Keratinocyte (primary cell): Measurements from ENCODE around the gene VWC2L. TPM values are rescaled to one million over a fixed set of nuclear protein-coding genes. Genes with fewer than 3 reads are reported as not detected.

Experiments used
- DNase-seq: peaks from one replicate; pipeline ENCODE4 v3.0.0-alpha.2; 2011; ENCODE audit warnings: low read depth, missing footprints, low spot score
- FAIRE-seq: peaks from 2 replicates; lab custom pipeline; 2011; peaks lifted over from hg19 to GRCh38; lab: Jason Lieb, UNC
- H2AFZ ChIP-seq: 2 replicates; pipeline ENCODE4 v1.6.0; 2012; ENCODE audit warnings: low read length, control low read depth, inconsistent platforms; ENCODE audit not compliant: control insufficient read depth
- H3K27ac ChIP-seq: 2 replicates; pipeline ENCODE4 v1.5.1; 2011; ENCODE audit warnings: low read length; ENCODE audit not compliant: control insufficient read depth, insufficient read depth
- H3K27me3 ChIP-seq: 3 replicates; pipeline ENCODE4 v1.6.0; 2011; ENCODE audit warnings: low read length; ENCODE audit not compliant: control insufficient read depth, insufficient read depth; ENCODE audit errors: extremely low read depth
- H3K36me3 ChIP-seq, 2 experiments: 2 replicates in 1 of 2; 3 replicates in 1 of 2; pipeline ENCODE4 v1.5.1; 2011; ENCODE audit warnings: low read length in 2 of 2, mild to moderate bottlenecking in 1 of 2; ENCODE audit not compliant: control insufficient read depth in 2 of 2, insufficient read depth in 2 of 2; ENCODE audit errors: extremely low read depth in 1 of 2
- H3K4me1 ChIP-seq: 3 replicates; pipeline ENCODE4 v1.5.1; 2011; ENCODE audit warnings: low read length; ENCODE audit not compliant: control insufficient read depth, insufficient read depth; ENCODE audit errors: extremely low read depth
- H3K4me2 ChIP-seq: 3 replicates; pipeline ENCODE4 v1.6.0; 2011; ENCODE audit warnings: low read depth, low read length; ENCODE audit not compliant: control insufficient read depth, insufficient read depth; ENCODE audit errors: extremely low read depth
- H3K4me3 ChIP-seq, 3 experiments: fragments of 200-600 bp in 1 of 3; sonication (generic) in 1 of 3; 2 replicates in 2 of 3; 3 replicates in 1 of 3; pipeline ENCODE4 v1.5.1; 2011 to 2016; ENCODE audit warnings: low read length in 3 of 3, mild to moderate bottlenecking in 3 of 3, control low read depth in 2 of 3, inconsistent platforms in 1 of 3, low read depth in 1 of 3, mixed read lengths in 1 of 3, mixed run types in 1 of 3, moderate library complexity in 1 of 3; ENCODE audit not compliant: control insufficient read depth in 2 of 3, insufficient read depth in 2 of 3; ENCODE audit errors: extremely low read depth in 1 of 3
- H3K79me2 ChIP-seq: 2 replicates; pipeline ENCODE4 v1.6.0; 2012; ENCODE audit warnings: low read length; ENCODE audit not compliant: control insufficient read depth, insufficient read depth
- H3K9ac ChIP-seq: 3 replicates; pipeline ENCODE4 v1.6.0; 2011; ENCODE audit warnings: low read length; ENCODE audit not compliant: control insufficient read depth, insufficient read depth; ENCODE audit errors: extremely low read depth
- H3K9me1 ChIP-seq: 3 replicates; pipeline ENCODE4 v1.6.0; 2011; ENCODE audit warnings: low read length; ENCODE audit not compliant: control insufficient read depth, insufficient read depth; ENCODE audit errors: extremely low read depth
- H3K9me3 ChIP-seq: 2 replicates; pipeline ENCODE4 v1.5.1; 2012; ENCODE audit warnings: low read depth, low read length; ENCODE audit not compliant: control insufficient read depth
- H4K20me1 ChIP-seq: 3 replicates; pipeline ENCODE4 v1.6.0; 2011; ENCODE audit warnings: low read length; ENCODE audit not compliant: control insufficient read depth, insufficient read depth; ENCODE audit errors: extremely low read depth
- EZH2 ChIP-seq: IDR thresholded peaks from one replicate; pipeline ENCODE4 v1.6.1; 2012; ENCODE audit warnings: inconsistent platforms, mild to moderate bottlenecking, low read length, moderate library complexity
- dilution Hi-C: fragments of 300-500 bp; cut with MboI; formaldehyde crosslinking; loops from one replicate; pipeline ENCODE4 v1.7.0; 2020; ENCODE audit warnings: low sequenced_read_pairs; ENCODE audit not compliant: extremely low pct_ligation_motif_present
- polyA plus RNA-seq, 5 experiments: library from polyadenylated mRNA; depleted of rRNA in 3 of 5; stranded (reverse) in 3 of 5; stranded (forward) in 1 of 5; unstranded in 1 of 5; fragments of >200 nt; gene quantifications; 1 replicate in 1 of 5; 2 replicates in 3 of 5; 3 replicates in 1 of 5; pipeline versions ENCODE4 v1.2.1 to v1.2.3, GENCODE V29; 2011 to 2012; ENCODE audit warnings: missing spikeins in 2 of 5, low read depth in 1 of 5, low replicate concordance in 1 of 5
- TF ChIP-seq, protein P1 (sequence below), 3 experiments: IDR thresholded peaks in 1 of 3; conservative IDR thresholded peaks in 1 of 3; optimal IDR thresholded peaks in 1 of 3; 2 replicates in 2 of 3; 3 replicates in 1 of 3; pipeline versions ENCODE3 to v1.5.1; 2011; ENCODE audit warnings: low read length in 3 of 3, mild to moderate bottlenecking in 3 of 3, moderate library complexity in 2 of 3, control low read depth in 1 of 3, inconsistent platforms in 1 of 3; ENCODE audit not compliant: insufficient read depth in 2 of 3; ENCODE audit errors: extremely low read depth in 1 of 3

VWC2L gene
- polyA plus RNA-seq, 1 donor (not counting 4 experiments of a cell fraction or from before 2014, with no cell fraction given) = not detected

DNA sequence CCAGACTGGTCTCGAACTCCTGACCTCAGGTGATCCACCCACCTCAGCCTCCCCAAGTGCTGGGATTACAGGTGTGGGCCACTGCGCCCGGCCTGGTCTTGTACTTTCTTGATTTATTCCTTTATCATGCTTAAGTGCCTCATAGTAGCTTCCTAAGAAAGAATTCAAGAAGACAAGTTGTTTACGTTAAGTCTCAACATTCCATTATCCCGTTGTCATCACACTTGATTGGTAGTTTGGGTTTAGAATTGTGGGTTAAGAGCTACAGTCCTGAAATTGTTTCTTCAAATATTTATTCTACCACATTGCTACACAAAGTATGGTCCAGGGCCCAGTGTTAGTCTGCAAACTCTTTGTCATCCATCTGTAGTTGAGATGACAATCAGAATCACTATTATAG is 194.0 kb downstream of the VWC2L start:
- TF ChIP-seq, protein P1, sequence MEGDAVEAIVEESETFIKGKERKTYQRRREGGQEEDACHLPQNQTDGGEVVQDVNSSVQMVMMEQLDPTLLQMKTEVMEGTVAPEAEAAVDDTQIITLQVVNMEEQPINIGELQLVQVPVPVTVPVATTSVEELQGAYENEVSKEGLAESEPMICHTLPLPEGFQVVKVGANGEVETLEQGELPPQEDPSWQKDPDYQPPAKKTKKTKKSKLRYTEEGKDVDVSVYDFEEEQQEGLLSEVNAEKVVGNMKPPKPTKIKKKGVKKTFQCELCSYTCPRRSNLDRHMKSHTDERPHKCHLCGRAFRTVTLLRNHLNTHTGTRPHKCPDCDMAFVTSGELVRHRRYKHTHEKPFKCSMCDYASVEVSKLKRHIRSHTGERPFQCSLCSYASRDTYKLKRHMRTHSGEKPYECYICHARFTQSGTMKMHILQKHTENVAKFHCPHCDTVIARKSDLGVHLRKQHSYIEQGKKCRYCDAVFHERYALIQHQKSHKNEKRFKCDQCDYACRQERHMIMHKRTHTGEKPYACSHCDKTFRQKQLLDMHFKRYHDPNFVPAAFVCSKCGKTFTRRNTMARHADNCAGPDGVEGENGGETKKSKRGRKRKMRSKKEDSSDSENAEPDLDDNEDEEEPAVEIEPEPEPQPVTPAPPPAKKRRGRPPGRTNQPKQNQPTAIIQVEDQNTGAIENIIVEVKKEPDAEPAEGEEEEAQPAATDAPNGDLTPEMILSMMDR (optimal IDR thresholded peaks at IDR 0.05 in 1 of 3, IDR thresholded peaks at IDR 0.05 in 1 of 3, conservative IDR thresholded peaks at IDR 0.05 in 1 of 3; ENCODE audit: extremely low read depth in 1 of 3, insufficient read depth in 2 of 3, low read length in 3 of 3) = no peak
- TF ChIP-seq EZH2 = no peak
- no peak overlapping the region for H2AFZ ChIP-seq
- no peaks in the 10 kb centered on the region for H3K27me3 ChIP-seq
- DNase-seq (no peak), FAIRE-seq (no peak)
- dilution Hi-C loops = no loop called here
- H3K27ac ChIP-seq = no peak overlapping the region
- H3K79me2 ChIP-seq = no peaks in the 10 kb centered on the region
- H3K4me1 ChIP-seq = no peaks in the 10 kb centered on the region
- H3K4me2 ChIP-seq = no peak overlapping the region
- H4K20me1 ChIP-seq = no peaks in the 10 kb centered on the region
- H3K36me3 ChIP-seq = no peaks in the 10 kb centered on the region
- no peak overlapping the region for H3K4me3 ChIP-seq
- no peaks in the 10 kb centered on the region for H3K9me1 ChIP-seq
- no peaks in the 10 kb centered on the region for H3K9me3 ChIP-seq
- H3K9ac ChIP-seq = no peak overlapping the region

DNA sequence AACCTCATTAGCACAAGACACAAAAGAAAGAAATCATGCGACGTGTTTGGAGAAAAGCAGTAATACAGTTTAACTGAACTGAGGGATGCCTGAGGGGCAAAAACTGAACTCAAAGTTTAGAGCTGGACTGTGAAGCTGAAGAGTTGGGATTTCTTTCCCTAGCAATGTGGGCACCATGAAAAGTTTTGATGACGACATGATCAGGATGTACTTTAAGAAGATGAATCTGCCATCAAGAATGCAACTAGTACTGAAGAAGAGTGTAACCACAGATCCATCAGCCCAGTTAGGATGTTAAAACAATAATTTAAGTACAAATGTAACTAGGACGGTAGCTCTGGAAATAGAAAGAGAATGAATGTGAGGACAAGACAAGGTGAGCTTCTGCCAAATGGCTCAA is 196.2 kb downstream of the VWC2L start:
- no peak overlapping the region for H3K9ac ChIP-seq
- no peaks in the 10 kb centered on the region for H3K36me3 ChIP-seq
- no peak overlapping the region for H2AFZ ChIP-seq
- dilution Hi-C loops = no loop called here
- no peak for TF ChIP-seq EZH2
- TF ChIP-seq, protein P1 (optimal IDR thresholded peaks at IDR 0.05 in 1 of 3, IDR thresholded peaks at IDR 0.05 in 1 of 3, conservative IDR thresholded peaks at IDR 0.05 in 1 of 3; ENCODE audit: extremely low read depth in 1 of 3, insufficient read depth in 2 of 3, low read length in 3 of 3) = no peak
- no peaks in the 10 kb centered on the region for H3K9me3 ChIP-seq
- H3K4me2 ChIP-seq = no peak overlapping the region
- no peaks in the 10 kb centered on the region for H3K79me2 ChIP-seq
- H3K4me3 ChIP-seq = no peak overlapping the region
- H3K9me1 ChIP-seq = no peaks in the 10 kb centered on the region
- H3K27me3 ChIP-seq = no peaks in the 10 kb centered on the region
- DNase-seq (no peak), FAIRE-seq (no peak)
- H4K20me1 ChIP-seq = no peaks in the 10 kb centered on the region
- H3K27ac ChIP-seq = no peak overlapping the region
- no peaks in the 10 kb centered on the region for H3K4me1 ChIP-seq
